HepG2 (cell line): ENCODE data around the gene TK1. TPM values are rescaled to one million over a fixed set of nuclear protein-coding genes. Genes with fewer than 3 reads are reported as not detected.
A peak's percentile ranks its signal among the peaks of the same experiment; 100 is the strongest.

Experiments
- CBX1 ChIP-seq: IDR thresholded peaks from one replicate; pipeline ENCODE4 v1.6.1; 2016; ENCODE audit warnings: antibody characterized with exemption, low read depth
- KLF16 ChIP-seq, 2 experiments: sonication (generic) in 1 of 2; formaldehyde crosslinking in 1 of 2; IDR thresholded peaks; 2 replicates each; pipeline versions ENCODE4 v1.6.1 to v1.8.0; 2016 to 2023; ENCODE audit warnings: missing genetic modification reagents in 2 of 2, missing compliant biosample characterization in 1 of 2
- POLR2AphosphoS5 ChIP-seq: IDR thresholded peaks from 2 replicates; pipeline ENCODE4 v1.6.1; 2012; ENCODE audit warnings: low read depth, low read length
- SP4 ChIP-seq: sonication (generic); formaldehyde crosslinking; IDR thresholded peaks from 2 replicates; pipeline ENCODE4 v1.8.1; 2023; ENCODE audit warnings: mild to moderate bottlenecking, missing genetic modification reagents
- TOPORS ChIP-seq: sonication (generic); formaldehyde crosslinking; IDR thresholded peaks from 2 replicates; pipeline ENCODE4 v1.8.0; 2023; ENCODE audit warnings: mild to moderate bottlenecking, missing genetic modification reagents
- ZNF724P ChIP-seq: sonication (generic); formaldehyde crosslinking; IDR thresholded peaks from 2 replicates; pipeline ENCODE4 v1.8.0; 2022; ENCODE audit warnings: missing genetic modification reagents, borderline replicate concordance
- ZSCAN25 ChIP-seq: sonication (generic); formaldehyde crosslinking; IDR thresholded peaks from 2 replicates; pipeline ENCODE4 v1.8.0; 2022; ENCODE audit warnings: mild to moderate bottlenecking, missing genetic modification reagents
- ZSCAN31 ChIP-seq: sonication (generic); formaldehyde crosslinking; IDR thresholded peaks from 2 replicates; pipeline ENCODE4 v1.5.0; 2020; ENCODE audit warnings: low read depth, mild to moderate bottlenecking, missing genetic modification reagents
- polyA plus RNA-seq, 8 experiments: library from polyadenylated mRNA; depleted of rRNA in 3 of 8; stranded (reverse) in 7 of 8; unstranded in 1 of 8; fragments of >200 nt; fragmentation: Illumina TruSeq in 4 of 8; extraction: Trizol in 4 of 8; gene quantifications; 2 replicates each; pipeline versions ENCODE4 v1.2.1 to v1.2.3, GENCODE V29; 2011 to 2016; ENCODE audit warnings: low read depth in 4 of 8, missing spikeins in 1 of 8, mixed read lengths in 1 of 8; ENCODE audit not compliant: insufficient read depth in 1 of 8
- total RNA-seq, 5 experiments: library from RNA; depleted of rRNA; stranded (reverse); fragments of >200 nt; fragmentation: Illumina TruSeq; extraction: Trizol; gene quantifications; 2 replicates each; pipeline ENCODE4 v1.2.3, GENCODE V29; 2016; ENCODE audit warnings: low read depth in 1 of 5
- TF ChIP-seq, protein P1 (sequence below): sonication (generic); formaldehyde crosslinking; IDR thresholded peaks from 2 replicates; pipeline ENCODE4 v1.8.1; 2022; ENCODE audit warnings: mild to moderate bottlenecking, missing genetic modification reagents
- TF ChIP-seq, protein P2 (sequence below): sonication (generic); formaldehyde crosslinking; conservative IDR thresholded peaks from 2 replicates; pipeline ENCODE4 v1.4.0; 2020; ENCODE audit warnings: mild to moderate bottlenecking, missing genetic modification reagents, moderate library complexity
- TF ChIP-seq, protein P3 (sequence below): sonication (generic); formaldehyde crosslinking; IDR thresholded peaks from 2 replicates; pipeline ENCODE4 v1.8.0; 2022; ENCODE audit warnings: missing genetic modification reagents, mild to moderate bottlenecking, borderline replicate concordance
- TF ChIP-seq, protein P4 (sequence below): sonication (generic); IDR thresholded peaks from 2 replicates; pipeline ENCODE4 v1.6.1; 2016; ENCODE audit warnings: low read depth, borderline replicate concordance
- TF ChIP-seq, protein P5 (sequence below): sonication (generic); formaldehyde crosslinking; IDR thresholded peaks from 2 replicates; pipeline ENCODE4 v1.5.1; 2020; ENCODE audit warnings: mild to moderate bottlenecking, missing genetic modification reagents, borderline replicate concordance

TK1 gene
- total and polyA plus RNA-seq, 2 of the 13 experiments (the other 11 are each of a cell fraction or from before 2014, with no cell fraction given), result 45.0 to 96.0 TPM

DNA sequence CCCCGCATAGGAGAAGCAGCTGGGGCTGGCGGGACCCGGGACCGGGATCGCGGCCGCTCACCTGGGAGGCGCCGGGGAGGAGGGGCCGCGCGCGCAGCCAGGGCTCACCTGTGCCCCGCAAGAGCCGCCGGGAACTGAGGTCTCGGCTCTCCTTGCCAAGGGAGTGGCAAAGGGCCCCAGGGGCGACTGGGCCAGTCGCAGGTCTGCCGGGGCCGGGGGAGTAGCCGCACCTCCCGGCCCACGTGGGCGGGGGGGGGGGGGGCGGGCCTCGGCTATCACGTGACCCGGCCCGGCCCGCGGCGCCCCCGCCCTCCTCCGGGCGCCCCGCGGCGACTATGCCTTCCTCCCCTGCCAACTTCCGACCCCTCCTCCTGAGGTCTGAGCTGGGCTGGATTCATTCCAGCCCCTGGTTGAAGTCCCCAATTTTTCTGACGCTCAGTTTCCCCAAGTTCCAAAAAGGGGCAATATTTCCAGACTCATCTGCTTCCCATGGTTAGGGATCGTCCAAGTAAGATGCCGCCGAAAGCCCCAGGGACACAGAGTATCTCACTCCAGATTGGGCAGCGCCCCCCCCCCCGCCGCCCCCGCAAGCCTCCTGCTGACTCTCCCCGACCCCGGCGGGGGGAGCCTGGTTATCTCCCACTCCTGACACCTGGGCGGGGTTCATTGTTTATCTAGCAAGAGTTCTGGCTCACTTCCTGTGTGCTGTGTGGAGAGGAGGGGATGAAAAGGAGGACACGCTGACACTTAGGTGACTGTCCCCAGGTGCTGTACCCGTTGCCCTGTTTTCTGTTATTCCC is 58.1 kb downstream of the TK1 start, which contains the start of gene TMC6 (continued):
- TF ChIP-seq, protein P1, sequence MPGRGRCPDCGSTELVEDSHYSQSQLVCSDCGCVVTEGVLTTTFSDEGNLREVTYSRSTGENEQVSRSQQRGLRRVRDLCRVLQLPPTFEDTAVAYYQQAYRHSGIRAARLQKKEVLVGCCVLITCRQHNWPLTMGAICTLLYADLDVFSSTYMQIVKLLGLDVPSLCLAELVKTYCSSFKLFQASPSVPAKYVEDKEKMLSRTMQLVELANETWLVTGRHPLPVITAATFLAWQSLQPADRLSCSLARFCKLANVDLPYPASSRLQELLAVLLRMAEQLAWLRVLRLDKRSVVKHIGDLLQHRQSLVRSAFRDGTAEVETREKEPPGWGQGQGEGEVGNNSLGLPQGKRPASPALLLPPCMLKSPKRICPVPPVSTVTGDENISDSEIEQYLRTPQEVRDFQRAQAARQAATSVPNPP (CRISPR knock-in tag), result no peak
- TF ChIP-seq POLR2AphosphoS5 (peak; percentile 46; the same call in 1 of the 2 replicates), CBX1 (peak; percentile 51), ZSCAN25 (CRISPR knock-in tag) (no peak), KLF16 (CRISPR knock-in tag; IDR thresholded peaks at IDR 0.05) (peak in 1 of 2 experiments; percentile 65; a peak in 2 of 4 replicates), TOPORS (CRISPR knock-in tag) (0 out of 2 replicates have a peak, but pooled peaks have one; percentile 18), ZNF724P (no peak), SP4 (CRISPR knock-in tag) (peak; percentile 10; the same call in 1 of the 2 replicates), ZSCAN31 (CRISPR knock-in tag) (peak; percentile 66; the same call in 1 of the 2 replicates)
- TF ChIP-seq, protein P2, sequence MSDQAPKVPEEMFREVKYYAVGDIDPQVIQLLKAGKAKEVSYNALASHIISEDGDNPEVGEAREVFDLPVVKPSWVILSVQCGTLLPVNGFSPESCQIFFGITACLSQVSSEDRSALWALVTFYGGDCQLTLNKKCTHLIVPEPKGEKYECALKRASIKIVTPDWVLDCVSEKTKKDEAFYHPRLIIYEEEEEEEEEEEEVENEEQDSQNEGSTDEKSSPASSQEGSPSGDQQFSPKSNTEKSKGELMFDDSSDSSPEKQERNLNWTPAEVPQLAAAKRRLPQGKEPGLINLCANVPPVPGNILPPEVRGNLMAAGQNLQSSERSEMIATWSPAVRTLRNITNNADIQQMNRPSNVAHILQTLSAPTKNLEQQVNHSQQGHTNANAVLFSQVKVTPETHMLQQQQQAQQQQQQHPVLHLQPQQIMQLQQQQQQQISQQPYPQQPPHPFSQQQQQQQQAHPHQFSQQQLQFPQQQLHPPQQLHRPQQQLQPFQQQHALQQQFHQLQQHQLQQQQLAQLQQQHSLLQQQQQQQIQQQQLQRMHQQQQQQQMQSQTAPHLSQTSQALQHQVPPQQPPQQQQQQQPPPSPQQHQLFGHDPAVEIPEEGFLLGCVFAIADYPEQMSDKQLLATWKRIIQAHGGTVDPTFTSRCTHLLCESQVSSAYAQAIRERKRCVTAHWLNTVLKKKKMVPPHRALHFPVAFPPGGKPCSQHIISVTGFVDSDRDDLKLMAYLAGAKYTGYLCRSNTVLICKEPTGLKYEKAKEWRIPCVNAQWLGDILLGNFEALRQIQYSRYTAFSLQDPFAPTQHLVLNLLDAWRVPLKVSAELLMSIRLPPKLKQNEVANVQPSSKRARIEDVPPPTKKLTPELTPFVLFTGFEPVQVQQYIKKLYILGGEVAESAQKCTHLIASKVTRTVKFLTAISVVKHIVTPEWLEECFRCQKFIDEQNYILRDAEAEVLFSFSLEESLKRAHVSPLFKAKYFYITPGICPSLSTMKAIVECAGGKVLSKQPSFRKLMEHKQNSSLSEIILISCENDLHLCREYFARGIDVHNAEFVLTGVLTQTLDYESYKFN, result no peak; the same call in 1 of the 2 replicates
- TF ChIP-seq, protein P3, sequence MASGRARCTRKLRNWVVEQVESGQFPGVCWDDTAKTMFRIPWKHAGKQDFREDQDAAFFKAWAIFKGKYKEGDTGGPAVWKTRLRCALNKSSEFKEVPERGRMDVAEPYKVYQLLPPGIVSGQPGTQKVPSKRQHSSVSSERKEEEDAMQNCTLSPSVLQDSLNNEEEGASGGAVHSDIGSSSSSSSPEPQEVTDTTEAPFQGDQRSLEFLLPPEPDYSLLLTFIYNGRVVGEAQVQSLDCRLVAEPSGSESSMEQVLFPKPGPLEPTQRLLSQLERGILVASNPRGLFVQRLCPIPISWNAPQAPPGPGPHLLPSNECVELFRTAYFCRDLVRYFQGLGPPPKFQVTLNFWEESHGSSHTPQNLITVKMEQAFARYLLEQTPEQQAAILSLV (CRISPR knock-in tag), result no peak
- TF ChIP-seq, protein P4, sequence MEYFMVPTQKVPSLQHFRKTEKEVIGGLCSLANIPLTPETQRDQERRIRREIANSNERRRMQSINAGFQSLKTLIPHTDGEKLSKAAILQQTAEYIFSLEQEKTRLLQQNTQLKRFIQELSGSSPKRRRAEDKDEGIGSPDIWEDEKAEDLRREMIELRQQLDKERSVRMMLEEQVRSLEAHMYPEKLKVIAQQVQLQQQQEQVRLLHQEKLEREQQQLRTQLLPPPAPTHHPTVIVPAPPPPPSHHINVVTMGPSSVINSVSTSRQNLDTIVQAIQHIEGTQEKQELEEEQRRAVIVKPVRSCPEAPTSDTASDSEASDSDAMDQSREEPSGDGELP, result peak; percentile 51; the same call in 1 of the 2 replicates
- TF ChIP-seq, protein P5, sequence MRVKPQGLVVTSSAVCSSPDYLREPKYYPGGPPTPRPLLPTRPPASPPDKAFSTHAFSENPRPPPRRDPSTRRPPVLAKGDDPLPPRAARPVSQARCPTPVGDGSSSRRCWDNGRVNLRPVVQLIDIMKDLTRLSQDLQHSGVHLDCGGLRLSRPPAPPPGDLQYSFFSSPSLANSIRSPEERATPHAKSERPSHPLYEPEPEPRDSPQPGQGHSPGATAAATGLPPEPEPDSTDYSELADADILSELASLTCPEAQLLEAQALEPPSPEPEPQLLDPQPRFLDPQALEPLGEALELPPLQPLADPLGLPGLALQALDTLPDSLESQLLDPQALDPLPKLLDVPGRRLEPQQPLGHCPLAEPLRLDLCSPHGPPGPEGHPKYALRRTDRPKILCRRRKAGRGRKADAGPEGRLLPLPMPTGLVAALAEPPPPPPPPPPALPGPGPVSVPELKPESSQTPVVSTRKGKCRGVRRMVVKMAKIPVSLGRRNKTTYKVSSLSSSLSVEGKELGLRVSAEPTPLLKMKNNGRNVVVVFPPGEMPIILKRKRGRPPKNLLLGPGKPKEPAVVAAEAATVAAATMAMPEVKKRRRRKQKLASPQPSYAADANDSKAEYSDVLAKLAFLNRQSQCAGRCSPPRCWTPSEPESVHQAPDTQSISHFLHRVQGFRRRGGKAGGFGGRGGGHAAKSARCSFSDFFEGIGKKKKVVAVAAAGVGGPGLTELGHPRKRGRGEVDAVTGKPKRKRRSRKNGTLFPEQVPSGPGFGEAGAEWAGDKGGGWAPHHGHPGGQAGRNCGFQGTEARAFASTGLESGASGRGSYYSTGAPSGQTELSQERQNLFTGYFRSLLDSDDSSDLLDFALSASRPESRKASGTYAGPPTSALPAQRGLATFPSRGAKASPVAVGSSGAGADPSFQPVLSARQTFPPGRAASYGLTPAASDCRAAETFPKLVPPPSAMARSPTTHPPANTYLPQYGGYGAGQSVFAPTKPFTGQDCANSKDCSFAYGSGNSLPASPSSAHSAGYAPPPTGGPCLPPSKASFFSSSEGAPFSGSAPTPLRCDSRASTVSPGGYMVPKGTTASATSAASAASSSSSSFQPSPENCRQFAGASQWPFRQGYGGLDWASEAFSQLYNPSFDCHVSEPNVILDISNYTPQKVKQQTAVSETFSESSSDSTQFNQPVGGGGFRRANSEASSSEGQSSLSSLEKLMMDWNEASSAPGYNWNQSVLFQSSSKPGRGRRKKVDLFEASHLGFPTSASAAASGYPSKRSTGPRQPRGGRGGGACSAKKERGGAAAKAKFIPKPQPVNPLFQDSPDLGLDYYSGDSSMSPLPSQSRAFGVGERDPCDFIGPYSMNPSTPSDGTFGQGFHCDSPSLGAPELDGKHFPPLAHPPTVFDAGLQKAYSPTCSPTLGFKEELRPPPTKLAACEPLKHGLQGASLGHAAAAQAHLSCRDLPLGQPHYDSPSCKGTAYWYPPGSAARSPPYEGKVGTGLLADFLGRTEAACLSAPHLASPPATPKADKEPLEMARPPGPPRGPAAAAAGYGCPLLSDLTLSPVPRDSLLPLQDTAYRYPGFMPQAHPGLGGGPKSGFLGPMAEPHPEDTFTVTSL (CRISPR knock-in tag), result no peak; the same call in 1 of the 2 replicates
